Embryonic facial prominence (tissue), 1 donor: ENCODE data around the gene ZNF804A.
"Not testable (repeated sequence)": the region's sequence is repeated elsewhere in the genome, so short reads cannot be mapped to it uniquely, and the experiment has no call there.

ENCODE experiments used
- DNase-seq: peaks from one replicate; pipeline ENCODE4 v3.0.0-alpha.2; 2016; ENCODE audit errors: extremely low spot score

The ZNF804A gene

DNA sequence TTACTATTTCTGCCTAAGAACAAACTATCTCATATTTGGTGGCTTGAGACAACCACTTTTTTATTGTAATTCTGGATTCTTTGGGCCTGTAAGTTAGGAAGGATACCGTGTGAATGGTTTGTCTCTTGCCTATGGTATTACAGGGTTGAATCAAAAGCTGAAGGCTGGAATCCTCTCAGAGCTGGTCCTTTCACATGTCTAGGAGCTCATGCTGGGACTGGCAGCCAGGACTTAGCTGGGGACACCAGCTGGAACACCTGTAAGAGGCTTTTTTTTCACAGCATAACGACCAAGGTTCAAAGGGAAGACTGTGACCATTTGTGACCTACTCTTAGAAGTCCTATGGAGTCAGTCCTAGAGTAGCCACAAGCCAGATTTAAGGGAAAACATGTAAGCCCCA, 226.3 kb downstream of the ZNF804A start:
- no peak for DNase-seq

DNA sequence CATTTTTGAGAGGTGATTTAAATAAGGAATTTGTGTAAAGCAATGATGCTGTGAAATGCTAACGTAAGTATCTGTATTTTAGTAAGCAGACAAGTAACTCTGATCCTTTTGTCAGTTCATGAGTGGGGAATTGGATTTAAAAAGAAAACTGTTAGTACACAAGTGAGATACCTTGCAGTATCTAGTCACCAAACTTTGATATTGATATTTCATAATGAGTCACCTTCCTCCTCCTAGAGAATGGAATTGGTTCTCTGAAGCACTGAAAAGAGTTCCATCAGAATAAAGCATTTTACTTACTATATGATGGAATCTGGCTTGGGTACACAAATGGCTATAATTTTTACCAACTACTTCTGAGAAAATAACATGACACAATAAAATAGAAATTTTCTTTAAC, 232.2 kb downstream of the ZNF804A start:
- DNase-seq, result no peak

DNA sequence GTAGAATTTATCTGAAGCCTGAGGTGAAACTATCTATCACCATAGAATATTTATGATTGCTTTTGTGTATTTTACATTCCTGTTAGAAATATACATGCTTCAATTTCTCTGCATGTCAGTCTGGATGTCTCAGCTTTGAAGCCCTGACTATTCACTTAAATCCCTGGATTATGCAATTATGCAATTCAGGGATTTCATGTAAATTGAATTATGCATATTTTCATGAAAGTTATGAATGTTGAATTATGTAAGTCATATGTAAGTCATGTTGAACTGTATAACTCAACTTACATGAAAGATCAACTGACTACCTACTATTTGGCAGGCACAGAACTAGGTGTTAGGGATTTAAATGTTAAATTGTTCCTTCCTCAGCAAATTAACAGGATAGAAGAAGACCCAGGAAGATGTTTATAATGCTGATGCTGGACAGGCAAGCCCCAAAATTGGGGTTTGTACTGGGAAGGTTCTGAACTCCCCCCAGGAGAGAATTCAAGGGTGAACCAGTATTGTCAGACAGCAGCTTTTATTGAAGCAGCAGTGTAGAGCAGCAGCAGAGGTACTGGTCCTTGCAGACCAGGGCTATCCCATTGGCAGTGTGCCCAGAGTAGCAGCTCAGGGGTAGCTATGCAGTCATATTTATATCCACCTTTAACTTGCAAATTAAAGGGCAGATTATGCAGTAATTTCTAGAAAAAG, 236.5 kb downstream of the ZNF804A start:
- no peak for DNase-seq

DNA sequence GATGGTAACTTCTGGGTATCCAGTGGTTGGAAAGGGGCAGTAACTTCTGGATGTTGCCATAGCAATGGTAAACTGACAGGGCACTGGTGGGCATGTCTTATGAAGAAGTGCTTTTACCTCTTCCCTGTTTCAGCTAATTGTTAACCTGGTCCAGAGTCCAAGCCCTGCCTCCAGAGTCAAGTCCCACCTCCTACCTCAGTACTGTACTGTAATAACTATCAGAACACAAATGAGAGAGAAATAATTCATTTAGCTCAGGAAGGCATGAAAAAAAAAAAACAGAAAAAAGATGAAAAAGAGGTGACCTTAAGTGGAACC, 237.0 kb downstream of the ZNF804A start:
- no peak for DNase-seq

DNA sequence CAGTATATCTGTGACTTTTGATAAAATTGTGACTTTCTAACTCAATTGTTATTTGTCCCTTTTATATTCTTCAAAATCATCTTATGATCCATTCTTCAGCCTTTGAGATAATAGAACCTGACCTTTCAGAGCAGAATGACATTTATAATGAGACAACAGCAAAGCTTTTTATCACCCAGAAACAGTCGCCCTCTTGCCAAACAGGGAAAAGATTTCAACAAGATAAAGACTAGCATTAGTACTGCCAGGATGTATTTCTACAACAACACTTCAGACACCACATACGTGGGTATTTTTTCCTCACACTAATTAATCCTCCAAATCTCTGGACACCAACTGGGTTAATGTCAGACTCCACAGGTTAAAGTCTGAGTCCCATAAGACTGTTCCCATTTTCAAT, 249.0 kb downstream of the ZNF804A start:
- no peak for DNase-seq

DNA sequence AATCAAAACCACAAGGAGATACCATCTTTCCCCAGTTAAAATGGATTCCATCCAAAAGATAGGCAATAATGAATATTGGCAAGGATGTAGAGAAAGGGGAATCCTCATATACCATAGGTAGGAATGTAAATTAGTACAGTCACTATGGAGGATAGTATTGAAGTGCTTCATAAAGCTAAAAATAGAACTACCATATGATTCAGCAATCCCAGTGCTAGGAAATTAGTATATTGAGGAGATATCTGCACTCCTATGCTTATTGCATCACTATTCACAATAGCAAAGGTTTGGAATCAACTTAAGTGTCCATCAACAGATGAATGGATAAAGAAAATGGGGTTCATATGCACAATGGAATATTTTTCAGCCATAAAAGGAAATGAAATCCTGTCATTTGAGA, 251.2 kb downstream of the ZNF804A start:
- DNase-seq, result no peak

DNA sequence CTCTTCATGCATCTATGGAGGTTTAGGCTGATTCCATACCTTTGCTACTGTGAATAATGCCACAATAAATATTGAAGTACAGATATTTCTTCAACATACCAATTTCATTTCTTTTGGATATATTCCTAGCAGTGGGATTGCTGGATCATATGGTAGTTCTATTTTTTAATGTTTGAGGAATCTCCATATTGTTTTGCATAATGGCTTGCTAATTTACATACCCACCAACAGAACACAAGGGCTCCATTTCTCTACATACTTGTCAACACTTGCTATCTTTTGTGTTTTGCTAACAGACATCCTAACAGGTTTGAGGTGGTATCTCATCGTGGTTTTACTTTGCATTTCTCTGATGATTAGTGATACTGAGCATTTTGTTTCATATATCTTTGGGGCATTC, 253.2 kb downstream of the ZNF804A start:
- DNase-seq, result no peak

DNA sequence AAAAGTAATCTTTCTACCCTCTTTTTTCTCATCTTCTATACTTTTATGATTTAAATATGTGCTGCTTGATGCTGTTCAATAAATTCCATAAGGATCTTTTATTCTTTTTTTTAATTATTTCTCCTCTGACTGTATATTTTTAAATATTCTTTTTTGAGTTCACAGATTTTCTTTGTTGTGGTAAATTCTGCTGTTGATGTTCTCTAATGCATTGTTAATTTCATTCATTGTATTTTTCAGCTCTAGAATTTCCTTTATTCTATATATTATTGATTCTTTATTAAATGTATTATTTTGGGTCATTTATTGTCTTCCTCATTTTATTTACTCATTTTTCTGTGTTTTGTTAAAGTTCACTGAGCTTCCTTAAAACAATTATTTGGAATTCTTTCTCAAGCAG, 260.9 kb downstream of the ZNF804A start:
- DNase-seq, result no peak

DNA sequence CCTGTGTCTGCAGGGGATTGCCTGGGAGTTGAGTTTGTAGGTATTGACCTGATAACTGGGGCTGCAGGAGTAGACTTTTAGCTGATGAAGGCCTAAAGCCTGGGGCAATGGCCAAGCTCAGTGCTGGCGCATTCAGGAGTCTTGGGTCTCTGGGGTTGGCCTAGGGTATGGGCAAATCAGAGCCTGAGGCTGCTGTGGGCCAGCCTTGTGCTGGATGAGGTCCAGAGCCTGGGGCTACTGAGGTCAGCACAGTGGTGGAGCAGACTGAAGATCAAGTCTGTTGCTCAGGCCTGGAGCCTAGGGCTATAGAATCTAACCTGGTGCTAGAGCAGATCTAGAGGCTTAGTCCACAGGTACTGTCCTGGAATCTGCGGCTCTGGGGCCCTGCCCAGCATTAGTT, 262.4 kb downstream of the ZNF804A start:
- DNase-seq, result no peak

DNA sequence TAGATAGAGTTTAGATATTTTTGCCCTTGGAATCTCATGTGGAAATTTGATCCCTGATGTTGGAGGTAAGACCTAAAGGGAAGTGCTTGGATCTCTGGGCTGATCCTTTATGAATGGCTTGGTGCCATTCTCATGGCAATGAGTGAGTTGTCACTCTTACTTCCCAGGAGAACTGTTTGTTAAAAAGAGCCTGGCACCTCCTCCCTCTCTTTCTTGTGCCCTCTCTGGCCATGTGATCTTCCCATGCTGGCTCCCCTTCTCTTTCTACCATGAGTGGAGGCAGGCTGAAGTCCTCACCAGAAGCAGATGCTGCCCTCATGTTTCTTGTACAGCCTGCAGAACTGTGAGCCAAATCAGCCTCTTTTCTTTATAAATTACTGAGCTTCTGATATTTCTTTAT, 276.9 kb downstream of the ZNF804A start:
- no peak for DNase-seq

DNA sequence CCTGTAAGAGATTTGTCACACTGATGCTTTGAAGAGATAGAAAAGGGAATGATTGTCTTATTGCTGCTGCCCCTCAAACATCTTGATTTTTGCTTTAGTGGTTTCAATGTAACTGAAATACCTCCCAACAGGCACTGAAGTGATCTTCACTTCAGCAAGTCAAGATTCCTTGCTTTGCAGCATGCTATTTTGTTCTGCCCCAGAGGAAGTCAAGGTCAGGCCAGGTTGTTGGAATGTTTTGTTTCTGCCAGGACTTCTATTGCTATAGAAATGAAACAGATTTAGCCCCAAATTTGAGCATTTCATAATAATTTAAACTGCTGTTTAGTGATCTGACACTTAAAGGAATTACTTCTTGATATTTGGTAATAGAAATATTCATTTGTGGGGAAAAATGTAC, 277.6 kb downstream of the ZNF804A start:
- no peak for DNase-seq

DNA sequence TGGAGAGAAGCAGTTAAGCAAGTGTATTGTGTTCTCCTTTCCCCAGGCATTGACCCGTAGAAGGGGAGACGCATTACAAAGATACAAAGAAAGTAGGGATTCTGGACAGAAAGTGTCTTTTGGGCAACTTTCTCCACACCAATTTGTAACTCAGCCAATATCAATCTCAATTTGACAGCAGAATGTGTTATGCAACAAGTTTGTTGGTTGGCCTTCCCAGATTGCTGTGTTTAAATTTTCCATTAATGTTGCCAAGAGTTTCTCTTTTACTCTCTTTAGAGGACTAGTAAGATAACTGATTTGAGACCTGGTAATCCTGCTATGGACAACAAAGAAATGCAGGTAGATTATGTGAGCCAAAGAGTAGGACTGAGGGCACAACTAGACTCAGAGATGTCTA, 279.6 kb downstream of the ZNF804A start:
- DNase-seq, result no peak

DNA sequence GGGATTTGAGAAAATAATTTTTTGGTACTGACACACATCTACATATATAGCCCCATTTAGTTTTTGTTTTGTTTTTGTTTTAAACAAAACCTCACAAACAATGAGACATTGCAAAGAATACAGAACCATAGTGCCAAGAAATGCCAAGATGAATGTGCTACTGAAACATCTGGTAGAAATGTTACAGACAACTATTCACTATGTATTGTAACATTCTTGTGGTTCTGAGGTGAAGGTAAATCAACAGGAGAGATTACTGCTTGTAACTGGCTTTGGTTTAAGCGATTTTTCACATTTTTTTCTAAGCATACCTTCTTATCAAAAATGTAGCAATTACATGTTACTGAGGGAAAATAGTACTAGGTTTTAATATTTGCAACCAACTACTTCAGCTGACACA, 281.3 kb downstream of the ZNF804A start:
- no peak for DNase-seq

DNA sequence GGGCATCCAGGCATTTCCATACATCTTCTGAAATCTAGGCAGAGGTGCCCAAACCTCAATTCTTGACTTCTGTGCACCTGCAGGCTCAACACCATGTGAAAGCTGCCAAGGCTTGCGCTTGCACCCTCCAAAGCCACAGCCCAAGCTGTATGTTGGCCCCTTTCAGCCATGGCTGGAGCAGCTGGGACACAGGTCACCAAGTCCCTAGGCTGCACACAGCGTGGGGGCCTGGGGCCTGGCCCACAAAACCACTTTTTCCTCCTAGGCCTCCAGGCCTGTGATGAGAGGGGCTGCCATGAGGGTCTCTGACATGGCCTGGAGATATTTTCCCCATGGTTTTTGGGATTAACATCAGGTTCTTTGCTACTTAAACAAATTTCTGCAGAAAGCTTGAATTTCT, 288.3 kb downstream of the ZNF804A start:
- not testable (repeated sequence) for DNase-seq

DNA sequence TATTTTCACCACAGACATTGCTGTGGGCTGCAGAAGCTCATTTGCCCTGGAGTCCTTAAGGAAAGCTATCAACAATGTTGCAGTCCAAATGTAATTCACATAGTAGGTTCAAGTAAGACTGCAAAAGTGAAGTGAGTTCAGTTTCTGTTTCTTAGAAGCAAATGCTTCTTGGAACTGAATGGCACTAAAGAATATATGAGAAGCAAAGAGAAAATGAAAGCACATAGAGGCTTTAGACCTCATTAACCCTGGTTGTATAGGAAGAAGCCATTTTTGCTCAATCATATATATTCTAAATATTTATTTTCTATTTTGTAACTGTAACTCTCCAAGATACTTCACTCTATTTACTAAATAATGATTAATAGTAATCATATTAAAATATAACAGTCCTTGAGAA, 292.0 kb downstream of the ZNF804A start:
- no peak for DNase-seq

DNA sequence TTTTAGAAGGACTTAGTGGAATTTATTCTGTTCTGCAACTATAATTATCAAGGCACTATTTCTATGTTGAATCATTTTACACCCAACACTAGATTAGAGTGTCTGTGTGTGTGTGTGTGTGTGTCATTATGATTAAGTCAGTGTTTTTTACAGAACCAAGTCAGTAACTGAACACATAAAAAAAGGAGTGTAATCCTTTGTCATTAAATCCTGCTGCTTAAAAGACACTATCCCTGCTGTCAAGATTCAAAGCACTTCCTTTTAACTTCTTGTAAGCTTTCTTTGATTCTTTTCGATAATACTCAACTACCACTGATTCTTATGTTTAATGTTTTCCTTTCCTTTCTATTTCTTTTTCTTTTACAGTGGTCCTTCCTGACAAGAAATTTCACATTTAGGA, 306.7 kb downstream of the ZNF804A start:
- DNase-seq, result no peak

DNA sequence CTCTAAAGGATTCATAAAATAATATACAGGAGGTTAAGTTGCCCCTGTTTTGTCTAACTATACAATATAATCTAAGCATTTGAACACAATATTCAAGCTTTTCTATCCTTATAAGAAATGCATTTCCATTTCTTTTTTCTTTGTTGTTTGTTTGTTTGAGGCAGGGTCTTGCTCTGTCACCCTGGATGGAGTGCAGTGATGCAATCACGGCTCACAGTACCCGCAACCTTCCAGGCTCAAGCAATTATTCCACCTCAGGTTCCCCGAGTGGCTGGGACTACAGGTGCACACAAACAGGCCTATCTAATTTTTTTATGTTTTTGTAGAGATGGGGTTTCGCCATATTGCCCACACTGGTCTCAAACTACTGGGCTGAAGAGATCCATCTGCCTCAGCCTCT, 307.8 kb downstream of the ZNF804A start:
- DNase-seq, result no peak

DNA sequence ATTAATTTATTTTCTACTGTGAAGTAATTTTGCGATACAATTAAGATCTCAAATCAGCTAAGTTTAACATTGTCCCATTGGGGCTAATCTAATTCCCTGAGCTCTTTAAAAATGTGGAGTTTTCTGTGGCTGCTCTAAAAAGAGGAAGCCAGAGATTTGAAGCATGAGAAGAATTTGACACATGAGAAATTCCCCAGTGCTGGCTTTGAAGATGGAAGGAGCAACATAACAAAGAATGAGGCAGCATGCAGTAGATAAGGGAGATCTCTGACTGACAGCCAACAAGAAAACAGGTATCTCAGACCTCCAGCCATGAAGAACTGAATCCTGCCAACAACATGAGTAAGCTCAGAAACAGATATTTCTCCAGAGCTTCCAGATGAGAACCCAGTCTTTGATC, 308.4 kb downstream of the ZNF804A start:
- no peak for DNase-seq

DNA sequence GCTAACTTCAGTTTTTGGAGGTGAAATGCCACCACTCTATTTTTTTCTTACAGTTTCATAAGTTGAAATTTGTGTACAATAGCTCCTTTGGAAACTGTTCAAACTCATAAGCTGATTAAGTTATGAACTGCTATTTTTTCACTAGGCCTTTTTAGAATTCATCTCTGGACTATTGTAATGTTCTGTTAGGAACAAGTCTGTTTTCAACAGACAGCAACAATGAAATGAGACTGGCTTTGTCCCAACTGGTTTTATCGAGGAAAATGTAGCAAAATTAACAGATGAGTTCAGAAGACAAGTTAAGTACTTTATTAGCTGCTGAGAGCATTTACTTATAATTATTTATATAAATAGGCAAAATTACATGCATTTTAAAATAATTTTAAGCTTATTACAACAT, 310.6 kb downstream of the ZNF804A start:
- DNase-seq, result no peak

DNA sequence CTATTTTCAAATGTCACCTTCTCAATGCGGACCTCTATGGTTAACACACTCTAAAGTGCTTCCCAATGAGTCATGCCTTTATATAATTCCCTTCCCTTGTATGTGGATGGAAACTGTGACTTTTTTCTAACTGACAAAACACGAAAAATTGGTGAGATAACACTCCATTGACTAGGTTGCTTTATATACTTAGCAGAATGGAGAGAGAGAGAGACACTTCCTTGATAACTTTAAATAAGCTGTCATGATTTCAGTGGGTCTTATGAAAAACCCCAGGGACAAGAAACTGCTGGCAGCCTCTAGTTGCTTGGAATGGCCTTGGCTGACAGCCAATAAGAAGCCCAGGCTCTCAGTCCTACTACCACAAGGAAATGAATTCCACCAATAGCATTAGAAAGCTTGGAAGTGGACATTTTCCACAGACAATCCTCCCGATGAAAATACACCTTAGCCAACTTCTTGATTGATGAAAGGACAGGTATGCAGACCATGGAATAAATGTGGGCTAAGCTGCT, 322.2 kb downstream of the ZNF804A start:
- no peak for DNase-seq

DNA sequence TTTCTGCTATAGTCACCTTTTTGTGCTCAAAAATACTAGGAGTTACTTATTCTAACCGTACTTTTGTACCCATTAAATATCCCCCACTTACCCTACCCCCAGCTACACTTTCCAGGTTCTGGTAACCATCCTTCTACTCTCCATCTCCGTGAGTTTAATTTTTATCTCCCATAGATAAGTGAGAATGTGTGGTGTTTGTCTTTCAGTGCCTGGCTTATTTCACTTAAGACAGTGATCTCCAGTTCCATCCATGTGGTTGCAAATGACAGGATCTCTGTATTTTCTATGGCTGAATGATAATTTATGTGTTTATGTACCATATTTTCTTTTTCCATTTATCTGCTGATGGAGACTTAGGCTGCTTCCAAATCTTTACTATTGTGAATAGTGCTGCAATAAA, 323.3 kb downstream of the ZNF804A start:
- DNase-seq, result no peak

DNA sequence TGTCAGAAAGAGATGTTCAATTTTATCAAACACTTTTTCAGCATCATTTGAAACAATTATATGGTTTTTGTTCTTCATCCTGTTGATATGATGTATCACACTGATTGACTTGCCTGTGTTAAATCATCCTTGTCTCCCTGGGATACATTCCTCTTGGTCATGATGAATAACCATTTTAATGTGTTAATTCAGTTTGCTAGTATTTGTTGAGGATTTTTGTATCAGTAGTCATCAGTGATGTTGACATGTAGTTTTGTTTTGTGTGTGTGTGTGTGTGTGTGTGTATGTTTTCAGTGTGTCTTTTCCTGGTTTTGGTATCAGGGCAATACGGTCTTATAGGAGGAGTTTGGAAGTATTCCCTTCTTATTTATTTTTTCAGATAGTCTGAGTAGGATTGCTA, 325.4 kb downstream of the ZNF804A start:
- no peak for DNase-seq

DNA sequence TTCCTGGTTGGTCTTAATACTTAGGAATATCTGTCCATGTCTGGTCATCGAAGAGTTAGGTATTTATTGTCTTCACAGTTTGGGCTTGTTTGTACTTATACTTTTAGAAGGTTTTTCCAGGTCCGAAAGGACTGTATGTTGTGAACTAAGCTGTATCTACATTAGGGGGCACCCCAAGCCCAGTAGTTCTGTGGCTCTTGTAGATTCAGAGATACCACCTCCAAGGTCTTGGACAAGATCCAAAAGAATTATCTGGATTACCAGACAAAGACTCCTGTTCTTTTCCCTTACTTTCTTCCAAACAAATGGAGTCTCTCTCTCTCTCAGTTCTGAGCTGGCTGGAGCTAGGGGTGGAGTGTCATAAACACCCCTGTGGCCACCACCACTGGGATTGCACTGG, 328.7 kb downstream of the ZNF804A start:
- DNase-seq, result no peak

DNA sequence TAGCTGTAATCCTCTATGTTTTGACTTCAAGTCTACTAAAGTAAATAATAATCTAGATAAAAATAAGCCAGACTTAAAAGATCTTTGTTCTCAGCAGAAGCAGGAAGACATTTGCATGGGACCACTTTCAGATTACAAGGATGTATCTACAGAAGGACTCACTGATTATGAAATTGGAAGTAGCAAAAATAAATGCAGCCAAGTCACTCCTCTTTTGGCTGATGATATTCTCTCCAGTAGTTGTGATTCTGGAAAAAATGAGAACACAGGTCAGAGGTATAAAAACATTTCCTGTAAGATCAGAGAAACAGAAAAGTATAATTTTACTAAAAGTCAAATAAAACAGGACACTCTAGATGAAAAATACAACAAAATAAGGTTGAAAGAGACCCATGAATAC, 338.4 kb downstream of the ZNF804A start:
- no peak for DNase-seq
